HL-60 (cell line): ENCODE data around the gene ONECUT2.

Experiments
- GABPA ChIP-seq: IDR thresholded peaks from 2 replicates; pipeline ENCODE4 v1.6.1; 2012; ENCODE audit warnings: low read depth
- POLR2AphosphoS5 ChIP-seq: IDR thresholded peaks from 2 replicates; pipeline ENCODE4 v1.6.1; 2012; ENCODE audit warnings: low read depth
- REST ChIP-seq: IDR thresholded peaks from 2 replicates; pipeline ENCODE4 v1.6.1; 2012; ENCODE audit warnings: low read depth; ENCODE audit not compliant: insufficient replicate concordance
- SPI1 ChIP-seq: IDR thresholded peaks from 2 replicates; pipeline ENCODE4 v1.6.1; 2012; ENCODE audit warnings: low read depth, mild to moderate bottlenecking, borderline replicate concordance
- TF ChIP-seq, protein P1 (sequence below): IDR thresholded peaks from one replicate; pipeline ENCODE4 v1.5.1; 2011; ENCODE audit warnings: low read length, control low read depth, inconsistent platforms; ENCODE audit not compliant: insufficient read depth

DNA sequence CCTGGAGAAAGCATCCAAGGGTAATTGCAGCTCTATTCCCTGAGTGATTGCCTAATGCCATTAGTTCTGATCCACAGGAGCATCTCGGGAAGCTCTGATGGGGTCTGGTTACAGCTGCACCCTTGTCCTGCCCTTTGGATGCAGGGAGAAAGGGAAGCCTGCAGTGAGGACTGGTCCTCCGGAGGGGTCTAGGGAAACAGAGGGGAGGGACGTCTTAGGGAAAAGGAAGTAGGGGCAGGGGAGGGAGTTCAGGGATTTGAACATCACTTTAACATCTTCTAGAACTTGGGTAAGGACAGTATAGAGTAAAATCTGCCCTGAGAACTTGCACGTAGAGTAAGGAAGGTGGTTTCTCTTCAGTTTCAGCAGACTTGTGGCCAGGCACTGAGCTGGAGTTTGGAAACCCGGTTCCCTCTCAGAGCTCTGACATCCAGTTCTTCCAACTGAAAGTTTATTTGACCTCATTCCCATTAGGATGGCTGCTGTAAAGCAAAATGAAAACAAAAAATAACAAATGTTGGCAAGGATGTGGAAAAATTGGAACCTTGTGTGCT is 20.5 kb downstream of the ONECUT2 start:
- TF ChIP-seq, protein P1, sequence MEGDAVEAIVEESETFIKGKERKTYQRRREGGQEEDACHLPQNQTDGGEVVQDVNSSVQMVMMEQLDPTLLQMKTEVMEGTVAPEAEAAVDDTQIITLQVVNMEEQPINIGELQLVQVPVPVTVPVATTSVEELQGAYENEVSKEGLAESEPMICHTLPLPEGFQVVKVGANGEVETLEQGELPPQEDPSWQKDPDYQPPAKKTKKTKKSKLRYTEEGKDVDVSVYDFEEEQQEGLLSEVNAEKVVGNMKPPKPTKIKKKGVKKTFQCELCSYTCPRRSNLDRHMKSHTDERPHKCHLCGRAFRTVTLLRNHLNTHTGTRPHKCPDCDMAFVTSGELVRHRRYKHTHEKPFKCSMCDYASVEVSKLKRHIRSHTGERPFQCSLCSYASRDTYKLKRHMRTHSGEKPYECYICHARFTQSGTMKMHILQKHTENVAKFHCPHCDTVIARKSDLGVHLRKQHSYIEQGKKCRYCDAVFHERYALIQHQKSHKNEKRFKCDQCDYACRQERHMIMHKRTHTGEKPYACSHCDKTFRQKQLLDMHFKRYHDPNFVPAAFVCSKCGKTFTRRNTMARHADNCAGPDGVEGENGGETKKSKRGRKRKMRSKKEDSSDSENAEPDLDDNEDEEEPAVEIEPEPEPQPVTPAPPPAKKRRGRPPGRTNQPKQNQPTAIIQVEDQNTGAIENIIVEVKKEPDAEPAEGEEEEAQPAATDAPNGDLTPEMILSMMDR: no peak
- TF ChIP-seq REST (no peak), GABPA (no peak), POLR2AphosphoS5 (no peak), SPI1 (no peak)
